Measurements from ENCODE around the gene KIR2DL1.

Gene KIR2DL1

DNA sequence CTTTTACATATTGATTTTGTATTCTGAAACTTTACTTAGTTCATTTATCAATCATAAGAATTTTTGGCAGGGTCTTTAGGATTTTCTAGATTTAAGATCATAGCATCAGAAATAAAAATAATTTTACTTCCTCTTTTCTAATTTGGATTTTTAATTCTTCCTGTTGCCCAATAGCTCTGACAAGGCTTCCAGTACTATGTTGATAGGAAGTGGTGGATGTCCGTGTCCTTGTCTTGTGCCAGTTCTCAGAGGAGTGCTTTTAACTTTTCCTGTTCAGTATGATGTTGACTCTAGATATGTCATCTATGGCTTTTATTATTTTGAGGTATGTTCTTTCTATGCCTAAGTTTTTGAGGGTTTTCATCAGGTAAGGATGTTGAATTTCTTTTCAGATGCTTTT is 26.2 kb downstream of the KIR2DL1 start:
- Histone ChIP-seq H4K91ac (ENCODE audit: low read length) (no peak overlapping the region), H3K27ac (ENCODE audit: low read length, poor library complexity, severe bottlenecking) (no peak overlapping the region), H3K4me2 (ENCODE audit: low read length, poor library complexity, severe bottlenecking) (no peak overlapping the region), H2BK12ac (ENCODE audit: low read length in 2 of 2) (no peak overlapping the region), H3K23ac (ENCODE audit: low read length in 2 of 2) (no peak overlapping the region), H3K9ac (ENCODE audit: low read length) (no peak overlapping the region), H2BK120ac (ENCODE audit: low read depth, low read length) (no peak overlapping the region), H3K4me3 (ENCODE audit: insufficient read depth in 1 of 2, low read depth in 1 of 2, low read length in 2 of 2) (no peak overlapping the region), H2BK5ac (ENCODE audit: low read depth, low read length, poor library complexity, severe bottlenecking) (no peak overlapping the region), H3K27me3 (ENCODE audit: control insufficient read depth in 1 of 2, insufficient read depth in 1 of 2, low read length in 2 of 2) (no peaks in the 10 kb centered on the region), H3K14ac (ENCODE audit: low read length in 2 of 2) (no peak overlapping the region), H2BK15ac (ENCODE audit: low read depth, poor library complexity, severe bottlenecking) (no peak overlapping the region), H3K36me3 (ENCODE audit: control insufficient read depth in 1 of 2, insufficient read depth in 2 of 2, low read depth in 1 of 2, low read length in 2 of 2) (no peaks in the 10 kb centered on the region), H2AK5ac (ENCODE audit: low read length, severe bottlenecking) (no peak overlapping the region), H3K4ac (ENCODE audit: low read depth in 1 of 2, low read length in 2 of 2) (no peak overlapping the region), H3K79me1 (replicated peaks; ENCODE audit: low read length, poor library complexity, severe bottlenecking) (no peaks in the 10 kb centered on the region), H3K18ac (ENCODE audit: low read depth in 1 of 2, low read length in 2 of 2) (no peak overlapping the region), H3K4me1 (ENCODE audit: control insufficient read depth, insufficient read depth, low read depth, low read length) (no peaks in the 10 kb centered on the region), H2AFZ (ENCODE audit: low read depth, low read length) (no peak overlapping the region), H3K9me3 (ENCODE audit: control insufficient read depth, low read length) (peaks cover 5% of the 10 kb centered on the region), H4K8ac (ENCODE audit: low read length) (no peak overlapping the region)
- 58% methylated on average over 1 of the region's 1 CpG for WGBS
- DNase-seq, result no peak

DNA sequence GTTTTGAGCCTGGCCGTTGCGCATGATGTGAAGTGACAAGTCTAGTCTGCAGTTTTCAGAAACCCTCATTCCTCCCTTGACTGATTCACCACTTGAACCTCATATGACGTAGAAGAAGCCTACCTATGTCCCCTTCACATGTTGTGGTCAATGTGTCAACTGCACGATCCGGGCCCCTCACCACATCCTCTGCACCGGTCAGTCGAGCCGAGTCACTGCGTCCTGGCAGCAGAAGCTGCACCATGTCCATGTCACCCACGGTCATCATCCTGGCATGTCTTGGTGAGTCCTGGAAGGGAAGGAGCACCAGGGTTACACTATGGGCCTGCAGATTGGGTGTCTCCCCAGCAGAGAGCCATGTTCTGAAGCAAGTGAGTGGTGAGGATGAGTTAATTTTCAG is 33.8 kb downstream of the KIR2DL1 start, which contains the start of gene KIR2DL4:
TSS of gene KIR2DL4 (plus strand) at position 201 of the 400 bp plus-strand sequence. CDS start at position 243, 42 bp downstream.
- Histone ChIP-seq H4K8ac (ENCODE audit: low read length) (no peak within 1 kb of the TSS), H3K4me2 (ENCODE audit: low read length, poor library complexity, severe bottlenecking) (no peak within 1 kb of the TSS), H3K27me3 (ENCODE audit: control insufficient read depth in 1 of 2, insufficient read depth in 1 of 2, low read length in 2 of 2) (no peaks in the 10 kb centered on the region), H2BK12ac (ENCODE audit: low read length in 2 of 2) (no peak within 1 kb of the TSS), H3K27ac (ENCODE audit: low read length, poor library complexity, severe bottlenecking) (no peak within 1 kb of the TSS), H3K4ac (ENCODE audit: low read depth in 1 of 2, low read length in 2 of 2) (no peak within 1 kb of the TSS), H2AK5ac (ENCODE audit: low read length, severe bottlenecking) (no peak within 1 kb of the TSS), H3K14ac (ENCODE audit: low read length in 2 of 2) (no peak within 1 kb of the TSS), H3K9ac (ENCODE audit: low read length) (no peak within 1 kb of the TSS), H3K79me1 (replicated peaks; ENCODE audit: low read length, poor library complexity, severe bottlenecking) (no peaks in the 10 kb centered on the region), H2BK5ac (ENCODE audit: low read depth, low read length, poor library complexity, severe bottlenecking) (no peak within 1 kb of the TSS), H2AFZ (ENCODE audit: low read depth, low read length) (no peak within 1 kb of the TSS), H4K91ac (ENCODE audit: low read length) (no peak within 1 kb of the TSS), H2BK120ac (ENCODE audit: low read depth, low read length) (no peak within 1 kb of the TSS), H3K18ac (ENCODE audit: low read depth in 1 of 2, low read length in 2 of 2) (no peak within 1 kb of the TSS), H3K9me3 (ENCODE audit: control insufficient read depth, low read length) (peaks cover 13% of the 10 kb centered on the region), H3K23ac (ENCODE audit: low read length in 2 of 2) (no peak within 1 kb of the TSS), H2BK15ac (ENCODE audit: low read depth, poor library complexity, severe bottlenecking) (no peak within 1 kb of the TSS), H3K4me1 (ENCODE audit: control insufficient read depth, insufficient read depth, low read depth, low read length) (no peaks in the 10 kb centered on the region), H3K36me3 (ENCODE audit: control insufficient read depth in 1 of 2, insufficient read depth in 2 of 2, low read depth in 1 of 2, low read length in 2 of 2) (no peaks in the 10 kb centered on the region), H3K4me3 (ENCODE audit: insufficient read depth in 1 of 2, low read depth in 1 of 2, low read length in 2 of 2) (no peak within 1 kb of the TSS)
- 83% methylated on average over 9 of the region's 10 CpGs for WGBS
- DNase-seq, result no peak

DNA sequence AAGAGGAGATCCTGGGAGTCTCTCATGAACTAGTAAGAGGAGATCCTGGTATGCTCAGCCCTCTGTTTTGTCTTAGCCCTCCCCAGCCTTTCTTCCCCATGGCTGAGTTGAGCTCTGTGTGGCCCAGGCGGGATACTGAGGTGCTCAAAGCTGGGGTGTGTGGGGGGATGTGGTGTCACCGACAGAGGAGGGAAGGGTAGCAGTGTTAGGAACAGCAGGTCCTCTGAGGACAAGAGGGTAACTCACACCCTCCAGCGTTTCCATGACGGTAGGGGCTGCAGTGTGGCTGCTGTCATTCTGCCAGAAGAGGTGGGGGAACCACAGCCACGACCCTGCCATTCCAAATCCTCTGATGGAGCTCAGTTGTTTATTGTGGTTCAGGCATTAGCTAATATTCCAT is 34.5 kb downstream of the KIR2DL1 start:
- H2AK5ac ChIP-seq (ENCODE audit: low read length, severe bottlenecking), result no peak overlapping the region
- H2BK120ac ChIP-seq (ENCODE audit: low read depth, low read length), result no peak overlapping the region
- no peak overlapping the region for H2BK12ac ChIP-seq (ENCODE audit: low read length in 2 of 2)
- H3K23ac ChIP-seq (ENCODE audit: low read length in 2 of 2), result no peak overlapping the region
- no peak overlapping the region for H3K27ac ChIP-seq (ENCODE audit: low read length, poor library complexity, severe bottlenecking)
- no peak overlapping the region for H3K4ac ChIP-seq (ENCODE audit: low read depth in 1 of 2, low read length in 2 of 2)
- H2BK15ac ChIP-seq (ENCODE audit: low read depth, poor library complexity, severe bottlenecking), result no peak overlapping the region
- no peak overlapping the region for H4K91ac ChIP-seq (ENCODE audit: low read length)
- no peak overlapping the region for H2BK5ac ChIP-seq (ENCODE audit: low read depth, low read length, poor library complexity, severe bottlenecking)
- H3K9me3 ChIP-seq (ENCODE audit: control insufficient read depth, low read length), result peaks cover 15% of the 10 kb centered on the region
- no peak for DNase-seq
- H3K14ac ChIP-seq (ENCODE audit: low read length in 2 of 2), result no peak overlapping the region
- H3K79me1 ChIP-seq (replicated peaks; ENCODE audit: low read length, poor library complexity, severe bottlenecking), result no peaks in the 10 kb centered on the region
- H3K27me3 ChIP-seq (ENCODE audit: control insufficient read depth in 1 of 2, insufficient read depth in 1 of 2, low read length in 2 of 2), result no peaks in the 10 kb centered on the region
- no peak overlapping the region for H3K4me2 ChIP-seq (ENCODE audit: low read length, poor library complexity, severe bottlenecking)
- H3K4me1 ChIP-seq (ENCODE audit: control insufficient read depth, insufficient read depth, low read depth, low read length), result no peaks in the 10 kb centered on the region
- no peak overlapping the region for H3K9ac ChIP-seq (ENCODE audit: low read length)
- H2AFZ ChIP-seq (ENCODE audit: low read depth, low read length), result no peak overlapping the region
- no peak overlapping the region for H3K18ac ChIP-seq (ENCODE audit: low read depth in 1 of 2, low read length in 2 of 2)
- WGBS, result 49% methylated on average over 2 of the region's 5 CpGs
- H3K4me3 ChIP-seq (ENCODE audit: insufficient read depth in 1 of 2, low read depth in 1 of 2, low read length in 2 of 2), result no peak overlapping the region
- no peak overlapping the region for H4K8ac ChIP-seq (ENCODE audit: low read length)
- no peaks in the 10 kb centered on the region for H3K36me3 ChIP-seq (ENCODE audit: control insufficient read depth in 1 of 2, insufficient read depth in 2 of 2, low read depth in 1 of 2, low read length in 2 of 2)

DNA sequence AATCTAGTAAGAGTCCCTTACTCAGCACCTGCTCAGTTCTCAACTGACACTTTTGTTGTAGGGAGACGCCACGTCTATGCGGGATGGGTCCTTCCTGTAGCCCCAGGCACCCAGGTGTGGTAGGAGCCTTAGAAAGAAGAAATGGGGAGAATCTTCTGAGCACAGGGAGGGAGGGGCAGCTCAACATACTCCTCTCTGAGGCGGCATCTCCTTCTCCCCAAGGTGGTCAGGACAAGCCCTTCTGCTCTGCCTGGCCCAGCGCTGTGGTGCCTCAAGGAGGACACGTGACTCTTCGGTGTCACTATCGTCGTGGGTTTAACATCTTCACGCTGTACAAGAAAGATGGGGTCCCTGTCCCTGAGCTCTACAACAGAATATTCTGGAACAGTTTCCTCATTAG is 35.0 kb downstream of the KIR2DL1 start:
- Histone ChIP-seq H4K91ac (ENCODE audit: low read length) (no peak overlapping the region), H3K4me1 (ENCODE audit: control insufficient read depth, insufficient read depth, low read depth, low read length) (no peaks in the 10 kb centered on the region), H2BK12ac (ENCODE audit: low read length in 2 of 2) (no peak overlapping the region), H3K9ac (ENCODE audit: low read length) (no peak overlapping the region), H3K27me3 (ENCODE audit: control insufficient read depth in 1 of 2, insufficient read depth in 1 of 2, low read length in 2 of 2) (no peaks in the 10 kb centered on the region), H3K4me3 (ENCODE audit: insufficient read depth in 1 of 2, low read depth in 1 of 2, low read length in 2 of 2) (no peak overlapping the region), H3K9me3 (ENCODE audit: control insufficient read depth, low read length) (peaks cover 16% of the 10 kb centered on the region), H2AFZ (ENCODE audit: low read depth, low read length) (no peak overlapping the region), H3K18ac (ENCODE audit: low read depth in 1 of 2, low read length in 2 of 2) (no peak overlapping the region), H2BK15ac (ENCODE audit: low read depth, poor library complexity, severe bottlenecking) (no peak overlapping the region), H3K4ac (ENCODE audit: low read depth in 1 of 2, low read length in 2 of 2) (no peak overlapping the region), H4K8ac (ENCODE audit: low read length) (no peak overlapping the region), H3K23ac (ENCODE audit: low read length in 2 of 2) (no peak overlapping the region), H3K79me1 (replicated peaks; ENCODE audit: low read length, poor library complexity, severe bottlenecking) (no peaks in the 10 kb centered on the region), H3K4me2 (ENCODE audit: low read length, poor library complexity, severe bottlenecking) (no peak overlapping the region), H3K36me3 (ENCODE audit: control insufficient read depth in 1 of 2, insufficient read depth in 2 of 2, low read depth in 1 of 2, low read length in 2 of 2) (no peaks in the 10 kb centered on the region), H3K27ac (ENCODE audit: low read length, poor library complexity, severe bottlenecking) (no peak overlapping the region), H2AK5ac (ENCODE audit: low read length, severe bottlenecking) (no peak overlapping the region), H3K14ac (ENCODE audit: low read length in 2 of 2) (no peak overlapping the region), H2BK5ac (ENCODE audit: low read depth, low read length, poor library complexity, severe bottlenecking) (no peak overlapping the region), H2BK120ac (ENCODE audit: low read depth, low read length) (no peak overlapping the region)
- DNase-seq, result no peak
- 71% methylated on average over 10 of the region's 10 CpGs for WGBS
